Mucosa of descending colon (tissue), 3 donors: ENCODE data around the gene ABCC8. TPM values are rescaled to one million over a fixed set of nuclear protein-coding genes. Genes with fewer than 3 reads are reported as not detected.

Experiments used
- ATAC-seq: fragments of 200-7000 bp; cut with Tn5 transposase; one replicate; pipeline ENCODE4 v1.9.1; 2020; ENCODE audit warnings: mild to moderate bottlenecking, moderate library complexity
- DNase-seq, 3 donors: peaks; one replicate each; pipeline ENCODE4 v3.0.0-alpha.2; 2020
- H3K36me3 ChIP-seq: fragments of 200-600 bp; one replicate; pipeline ENCODE4 v1.8.0; 2021; ENCODE audit warnings: low read depth, mild to moderate bottlenecking
- H3K4me1 ChIP-seq: fragments of 200-600 bp; one replicate; pipeline ENCODE4 v1.8.0; 2021; ENCODE audit warnings: low read depth, mild to moderate bottlenecking
- H3K4me3 ChIP-seq: fragments of 200-600 bp; one replicate; pipeline ENCODE4 v1.8.0; 2021; ENCODE audit warnings: mild to moderate bottlenecking
- H3K9me3 ChIP-seq: fragments of 200-600 bp; one replicate; pipeline ENCODE4 v1.8.0; 2021; ENCODE audit warnings: mild to moderate bottlenecking
- intact Hi-C, 2 donors: fragments of 100-400 bp; cut with DNase I in 1 of 2; cut with micrococcal nuclease in 1 of 2; formaldehyde crosslinking; loops; one replicate each; pipeline versions ENCODE4 v1.11.0 to v1.11.1; 2022; cut with DNase I, micrococcal nuclease
- total RNA-seq, 3 donors: library from RNA; stranded (reverse); fragmentation: NEBNext Ultra II Directional in 2 of 3; extraction: Animal tissue kit (Norgen Biotek cat#: 25700) in 2 of 3; gene quantifications; one replicate each; pipeline versions ENCODE4 v1.2.1 to v1.2.4, GENCODE V29; 2021 to 2023
- TF ChIP-seq, protein P1 (sequence below): fragments of 200-600 bp; IDR thresholded peaks from one replicate; pipeline ENCODE4 v1.8.0; 2022; ENCODE audit warnings: antibody characterized with exemption, mild to moderate bottlenecking
- donor health status: DM: no; HTN: no; CAD: no; lungs with moderate emphysema.
- donor health status: DM: no; HTN: no; CAD: no.
- donor health status: DM: no; HTN: yes; CAD: no.

ABCC8 gene
- total RNA-seq, 3 donors from 2014 or later: 2.2 to 4.1 (median 3.3) TPM

DNA sequence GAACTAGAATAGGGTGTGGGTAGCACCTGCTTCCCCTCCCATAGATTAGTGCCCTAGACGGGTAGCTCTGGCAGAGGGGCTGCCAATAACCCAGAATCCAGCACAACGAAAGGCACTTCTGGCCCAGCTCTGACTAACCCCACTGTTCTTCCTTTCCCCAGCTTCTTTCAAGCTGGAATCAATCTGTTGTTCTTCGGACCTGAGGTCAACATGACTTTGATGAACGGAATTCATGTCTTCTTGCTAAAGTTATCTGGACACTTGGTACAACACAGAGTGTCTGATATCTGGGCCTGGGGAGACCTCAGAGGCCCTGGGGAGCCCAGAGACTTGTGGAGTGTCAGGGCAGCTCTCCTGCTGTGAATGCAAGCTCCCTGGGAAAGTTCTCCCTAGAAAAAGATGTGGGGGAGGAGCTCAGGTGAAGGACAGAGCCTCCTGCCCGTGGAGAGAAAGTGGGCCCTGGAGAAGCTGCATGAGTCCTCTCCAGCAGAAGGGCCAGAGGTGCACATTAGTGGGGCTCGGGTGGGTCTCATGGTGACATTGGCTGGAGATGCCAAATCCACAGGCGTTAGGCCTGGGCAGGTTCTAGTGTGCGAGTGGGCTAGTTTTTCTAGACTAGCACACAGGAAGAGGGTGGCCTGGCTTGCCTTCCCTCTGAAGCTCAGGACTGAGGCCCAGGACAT, 94.5 kb downstream of the ABCC8 start:
- Histone ChIP-seq H3K36me3 (no peaks in the 10 kb centered on the region), H3K4me1 (no peaks in the 10 kb centered on the region), H3K9me3 (no peaks in the 10 kb centered on the region), H3K4me3 (no peak overlapping the region)
- no peak for DNase-seq
- TF ChIP-seq, protein P1, sequence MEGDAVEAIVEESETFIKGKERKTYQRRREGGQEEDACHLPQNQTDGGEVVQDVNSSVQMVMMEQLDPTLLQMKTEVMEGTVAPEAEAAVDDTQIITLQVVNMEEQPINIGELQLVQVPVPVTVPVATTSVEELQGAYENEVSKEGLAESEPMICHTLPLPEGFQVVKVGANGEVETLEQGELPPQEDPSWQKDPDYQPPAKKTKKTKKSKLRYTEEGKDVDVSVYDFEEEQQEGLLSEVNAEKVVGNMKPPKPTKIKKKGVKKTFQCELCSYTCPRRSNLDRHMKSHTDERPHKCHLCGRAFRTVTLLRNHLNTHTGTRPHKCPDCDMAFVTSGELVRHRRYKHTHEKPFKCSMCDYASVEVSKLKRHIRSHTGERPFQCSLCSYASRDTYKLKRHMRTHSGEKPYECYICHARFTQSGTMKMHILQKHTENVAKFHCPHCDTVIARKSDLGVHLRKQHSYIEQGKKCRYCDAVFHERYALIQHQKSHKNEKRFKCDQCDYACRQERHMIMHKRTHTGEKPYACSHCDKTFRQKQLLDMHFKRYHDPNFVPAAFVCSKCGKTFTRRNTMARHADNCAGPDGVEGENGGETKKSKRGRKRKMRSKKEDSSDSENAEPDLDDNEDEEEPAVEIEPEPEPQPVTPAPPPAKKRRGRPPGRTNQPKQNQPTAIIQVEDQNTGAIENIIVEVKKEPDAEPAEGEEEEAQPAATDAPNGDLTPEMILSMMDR: no peak
- intact Hi-C loops: no loop called here
- no peak for ATAC-seq

DNA sequence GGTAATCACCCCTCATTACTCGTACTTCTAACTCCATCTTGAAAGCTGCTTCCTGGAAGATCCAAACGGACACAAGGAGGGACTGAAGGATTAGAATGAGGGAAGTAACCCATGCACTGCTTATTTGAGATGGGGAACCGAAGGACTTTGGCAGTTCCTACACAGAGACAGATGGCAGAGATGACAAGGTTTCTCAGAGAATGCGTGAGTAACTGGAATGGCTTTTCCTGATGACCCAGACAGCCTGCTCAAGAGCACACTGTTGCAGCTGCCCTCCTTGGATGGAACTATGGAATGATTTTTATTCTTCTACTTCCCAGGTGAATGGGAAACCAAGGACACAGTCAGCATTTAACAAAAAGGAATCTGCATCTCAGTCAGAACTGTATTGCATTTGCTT, 95.5 kb downstream of the ABCC8 start:
- DNase-seq (no peak), ATAC-seq (no peak)
- H3K9me3 ChIP-seq: no peaks in the 10 kb centered on the region
- no peak overlapping the region for H3K4me3 ChIP-seq
- intact Hi-C loops: no loop called here
- TF ChIP-seq, protein P1: no peak
- H3K4me1 ChIP-seq: no peaks in the 10 kb centered on the region
- H3K36me3 ChIP-seq: no peaks in the 10 kb centered on the region

- H3K4me1 ChIP-seq: no peaks in the 10 kb centered on the region
- TF ChIP-seq, protein P1: no peak
- no peak for DNase-seq
- ATAC-seq: no peak
- no peaks in the 10 kb centered on the region for H3K36me3 ChIP-seq
- H3K9me3 ChIP-seq: no peaks in the 10 kb centered on the region
- no peak overlapping the region for H3K4me3 ChIP-seq
- intact Hi-C loops: no loop called here
These were observed 97.1 kb downstream of the ABCC8 start for GRCh38 chr11:17379383-17380180.

DNA sequence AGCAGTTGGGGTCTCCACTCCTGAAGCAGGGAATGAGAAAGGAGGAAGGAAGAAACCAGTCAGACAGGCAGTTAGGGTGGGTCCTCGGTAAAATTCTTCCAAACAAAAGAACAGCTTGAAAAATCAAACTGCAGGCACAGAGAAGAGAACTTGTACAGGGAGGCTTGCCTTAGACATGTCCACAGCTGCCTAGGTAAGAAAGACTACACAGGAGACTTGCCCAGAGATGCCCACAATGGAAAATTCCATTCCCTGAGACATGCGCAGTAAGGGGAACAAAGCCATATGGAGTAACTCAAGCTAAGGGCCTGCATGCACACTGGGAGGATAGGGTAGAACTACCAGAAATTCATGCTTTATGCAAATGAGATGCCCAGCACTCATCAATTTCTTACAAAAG, 98.0 kb downstream of the ABCC8 start:
- Histone ChIP-seq H3K36me3 (no peaks in the 10 kb centered on the region), H3K4me1 (no peaks in the 10 kb centered on the region), H3K4me3 (no peak overlapping the region), H3K9me3 (peaks cover 7% of the 10 kb centered on the region)
- no peak for ATAC-seq
- no peak for DNase-seq
- intact Hi-C loops: no loop called here
- TF ChIP-seq, protein P1: no peak

DNA sequence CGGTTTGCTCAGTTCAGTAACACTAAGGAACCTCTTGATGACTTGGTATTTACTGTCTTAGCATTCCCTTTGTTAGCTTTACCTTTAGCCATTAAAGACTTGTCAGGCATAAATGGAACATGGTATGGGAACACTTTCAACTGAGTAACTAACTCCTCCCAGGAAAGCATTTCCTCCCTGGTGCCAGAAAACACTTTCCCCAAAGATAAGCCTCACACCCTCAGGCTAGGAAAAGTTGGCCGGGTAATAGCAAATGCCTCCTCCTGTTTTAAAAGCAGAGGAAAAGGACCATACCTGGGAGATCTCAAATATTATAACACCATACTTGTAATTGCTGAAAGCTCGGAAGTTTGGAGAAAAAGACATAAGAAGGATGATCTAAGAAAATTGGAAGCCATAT, 100.2 kb downstream of the ABCC8 start:
- no peaks in the 10 kb centered on the region for H3K36me3 ChIP-seq
- ATAC-seq: no peak

More for the DNA sequence above, 100.2 kb downstream of the ABCC8 start:
- TF ChIP-seq, protein P1: no peak
- DNase-seq: no peak
- Histone ChIP-seq H3K4me3 (no peak overlapping the region), H3K4me1 (no peaks in the 10 kb centered on the region), H3K9me3 (peaks cover 26% of the 10 kb centered on the region)
- intact Hi-C loops: no loop called here
